ENCODE results near the gene C12orf76.

- no peak for TF ChIP-seq CTCF (IDR thresholded peaks at IDR 0.05; ENCODE audit: low read depth, low read length)
- TF ChIP-seq EZH2phosphoT487 (IDR thresholded peaks at IDR 0.05; ENCODE audit: low read depth), result no peak
These were observed 903 bp downstream of the C12orf76 start for GRCh38 chr12:110047297-110047940.
